GM19395 (cell line): ENCODE results near the gene CETN1.
A peak's percentile ranks its signal among the peaks of the same experiment; 100 is the strongest.

Source experiments
- ATAC-seq: cut with Tn5 transposase; IDR thresholded peaks from one replicate; pipeline ENCODE4 v1.9.1; 2021; ENCODE audit warnings: mild to moderate bottlenecking, moderate library complexity; ENCODE audit not compliant: unreplicated experiment

CETN1 gene

GRCh38 chr18:580154-580553 lies at the start of gene CETN1:
Gene CETN1 (plus strand): TSS chr18:580380. CDS start chr18:580409, 29 bp downstream.
- ATAC-seq = no peak

GRCh38 chr18:532018-532417 lies 48.2 kb upstream of the CETN1 start:
- no peak for ATAC-seq

- ATAC-seq = no peak
Observed at GRCh38 chr18:532632-533031, 47.5 kb upstream of the CETN1 start.

- ATAC-seq = no peak
Observed at GRCh38 chr18:533995-534601, 46.1 kb upstream of the CETN1 start.

GRCh38 chr18:543447-544078 lies 36.6 kb upstream of the CETN1 start:
- ATAC-seq = no peak

GRCh38 chr18:549967-550366 lies 30.2 kb upstream of the CETN1 start:
- ATAC-seq = no peak

- peak; percentile 71 for ATAC-seq
Observed at GRCh38 chr18:551404-552061, 28.6 kb upstream of the CETN1 start.

GRCh38 chr18:555705-556457 lies 24.3 kb upstream of the CETN1 start:
- no peak for ATAC-seq

GRCh38 chr18:564708-565561 lies 15.2 kb upstream of the CETN1 start:
- no peak for ATAC-seq

GRCh38 chr18:565562-566061 lies 14.6 kb upstream of the CETN1 start:
- ATAC-seq = no peak

GRCh38 chr18:567122-567521 lies 13.1 kb upstream of the CETN1 start:
- ATAC-seq = no peak

- no peak for ATAC-seq
Observed at GRCh38 chr18:568731-569130, 11.4 kb upstream of the CETN1 start.

GRCh38 chr18:570256-570655 lies 9.9 kb upstream of the CETN1 start:
- ATAC-seq = no peak

- no peak for ATAC-seq
Observed at GRCh38 chr18:570697-571096, 9.5 kb upstream of the CETN1 start.

GRCh38 chr18:572091-572830 lies 7.9 kb upstream of the CETN1 start:
- no peak for ATAC-seq

- no peak for ATAC-seq
Observed at GRCh38 chr18:572831-573289, 7.3 kb upstream of the CETN1 start.

- ATAC-seq = no peak
Observed at GRCh38 chr18:573385-573784, 6.8 kb upstream of the CETN1 start.

GRCh38 chr18:574149-574860 lies 5.9 kb upstream of the CETN1 start:
- ATAC-seq = no peak
